Stimulated activated CD8-positive, alpha-beta memory T cell treated with anti-CD3 and anti-CD28 coated beads, Interleukin-15, amount 100 ng/mL, for 4 hours (primary cell): Measurements from ENCODE around the gene MAU2.

Experiments
- DNase-seq, 2 donors: peaks; one replicate each; pipeline ENCODE4 v3.0.0-alpha.2; 2020; ENCODE audit warnings: low read depth in 2 of 2

MAU2 gene

DNA sequence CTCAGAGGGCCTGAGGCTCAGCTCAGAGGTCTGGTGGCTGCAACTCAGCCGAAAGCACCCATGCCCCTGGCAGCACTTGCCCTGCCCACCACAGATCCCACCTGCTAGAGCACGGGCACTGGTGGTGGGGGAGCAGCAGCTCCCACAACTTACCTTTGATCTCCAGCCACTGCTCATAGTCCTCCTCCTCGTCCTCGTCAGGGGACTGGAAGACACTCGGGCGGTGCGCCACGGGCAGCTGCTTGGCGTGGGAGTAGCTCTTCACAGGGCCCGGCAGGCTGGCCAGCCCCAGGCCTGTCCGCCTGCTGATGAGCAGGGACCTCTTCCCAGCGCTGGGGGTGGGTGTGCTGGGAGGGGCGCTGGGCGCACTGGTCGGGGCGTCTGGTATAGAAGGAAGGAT is 14.9 kb upstream of the MAU2 start:
- no peak for DNase-seq

DNA sequence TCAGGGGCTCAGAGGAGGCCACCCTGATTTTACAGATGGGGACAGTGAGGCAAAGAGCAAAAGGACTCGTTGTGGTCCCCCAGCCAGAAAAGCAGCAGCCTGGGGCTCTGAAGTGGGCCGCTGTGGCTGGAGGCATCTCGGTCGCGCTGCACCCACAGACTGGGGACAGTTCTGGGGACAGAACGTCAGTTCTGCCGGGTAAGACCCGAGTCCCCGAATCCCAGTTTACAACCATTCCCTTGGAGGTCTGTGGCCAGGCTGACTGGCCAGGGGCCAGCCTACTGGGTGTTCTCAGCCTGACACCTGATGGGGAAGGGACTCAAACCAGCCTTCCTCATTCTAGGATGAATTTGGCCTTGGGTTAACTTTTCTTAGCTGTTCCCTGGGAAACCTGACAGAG is 14.4 kb upstream of the MAU2 start:
- no peak for DNase-seq

DNA sequence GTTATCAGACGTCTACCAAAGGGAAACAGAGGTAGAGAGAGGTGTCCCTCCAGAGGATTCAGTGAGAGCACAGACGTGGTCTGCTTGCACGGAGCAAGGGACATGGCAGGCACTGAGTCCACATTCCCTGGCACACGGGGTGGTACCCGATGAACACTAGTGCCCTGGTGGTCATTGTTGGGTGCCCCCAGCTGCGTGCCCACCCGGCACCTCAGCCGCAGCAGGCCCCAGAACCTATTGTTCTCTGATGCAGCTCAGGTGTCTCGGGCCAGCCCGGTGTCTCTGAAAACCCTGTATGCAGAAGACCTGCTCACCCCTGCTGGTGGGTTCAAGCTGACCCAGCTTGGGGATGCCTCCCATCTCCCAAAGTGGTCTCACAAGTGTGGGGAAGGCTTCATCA is 12.3 kb upstream of the MAU2 start:
- DNase-seq: no peak

DNA sequence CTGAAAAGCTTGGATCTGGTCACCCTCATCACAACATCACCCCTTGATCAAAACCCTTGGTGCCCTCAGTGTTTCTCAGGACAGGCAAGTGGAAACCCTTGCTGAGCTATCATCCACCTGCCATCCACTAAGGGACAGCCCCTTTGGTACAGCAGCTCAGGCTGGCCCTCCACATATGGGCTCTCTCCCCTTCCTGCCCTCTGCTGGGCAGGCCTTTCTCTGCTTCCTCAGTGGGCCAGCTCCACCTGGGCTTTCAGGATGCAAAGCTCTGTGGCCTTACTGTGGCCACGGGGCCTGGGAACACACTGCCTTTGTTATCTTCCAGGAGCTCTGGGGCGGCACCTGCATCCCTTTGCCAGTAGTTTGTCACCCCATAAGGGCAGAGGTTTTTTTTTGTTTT is 5.2 kb upstream of the MAU2 start:
- DNase-seq: no peak

DNA sequence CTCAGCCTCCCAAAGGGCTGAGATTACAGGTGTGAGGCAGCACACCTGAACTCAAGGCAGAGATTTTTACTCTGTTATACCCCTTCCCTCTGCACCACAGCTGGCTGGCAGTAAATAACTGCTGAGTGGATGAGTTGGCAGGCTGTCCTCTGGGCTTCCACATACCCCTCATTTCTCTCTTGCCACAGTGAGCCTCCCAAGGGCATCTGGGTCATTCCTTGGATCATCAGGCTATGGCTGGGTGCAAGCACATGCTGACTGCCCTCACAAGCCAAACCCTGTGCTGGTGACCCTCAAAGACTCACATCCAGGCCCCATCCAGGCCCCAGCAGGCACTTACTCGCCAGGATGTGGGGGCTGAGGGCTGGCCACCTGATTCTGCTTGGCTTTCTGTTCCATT is 4.5 kb upstream of the MAU2 start:
- DNase-seq: no peak

DNA sequence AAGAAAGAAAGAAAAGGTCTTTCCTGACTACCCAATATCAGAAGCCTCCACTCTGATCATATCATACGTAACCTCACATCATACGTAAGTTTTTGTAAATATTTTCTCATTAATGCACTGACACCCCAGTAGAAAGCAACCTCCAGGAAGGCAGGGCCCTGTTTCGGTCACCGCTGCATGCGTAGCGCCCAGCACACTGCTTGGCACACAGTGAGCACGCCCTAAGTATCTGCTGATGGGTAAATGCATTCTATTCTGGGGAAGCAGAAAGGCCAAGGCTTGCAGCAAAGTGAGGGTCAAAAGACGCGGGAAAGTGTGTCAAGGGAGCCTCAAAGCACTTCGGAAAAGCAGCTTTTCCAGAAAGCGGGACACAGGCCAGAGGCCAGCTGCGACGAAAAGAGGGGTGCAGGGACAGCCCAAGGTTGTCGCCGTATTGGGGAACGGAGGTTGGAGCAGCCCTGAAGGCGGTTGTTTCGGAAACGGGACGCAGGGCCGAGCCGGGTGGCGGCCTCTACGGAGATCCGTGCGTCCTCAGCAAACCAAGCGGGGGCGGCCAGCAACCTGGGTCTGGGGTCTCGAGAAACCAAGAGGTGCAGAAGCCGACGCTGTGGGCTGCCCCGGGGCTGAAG is 783 bp upstream of the MAU2 start:
- no peak for DNase-seq

DNA sequence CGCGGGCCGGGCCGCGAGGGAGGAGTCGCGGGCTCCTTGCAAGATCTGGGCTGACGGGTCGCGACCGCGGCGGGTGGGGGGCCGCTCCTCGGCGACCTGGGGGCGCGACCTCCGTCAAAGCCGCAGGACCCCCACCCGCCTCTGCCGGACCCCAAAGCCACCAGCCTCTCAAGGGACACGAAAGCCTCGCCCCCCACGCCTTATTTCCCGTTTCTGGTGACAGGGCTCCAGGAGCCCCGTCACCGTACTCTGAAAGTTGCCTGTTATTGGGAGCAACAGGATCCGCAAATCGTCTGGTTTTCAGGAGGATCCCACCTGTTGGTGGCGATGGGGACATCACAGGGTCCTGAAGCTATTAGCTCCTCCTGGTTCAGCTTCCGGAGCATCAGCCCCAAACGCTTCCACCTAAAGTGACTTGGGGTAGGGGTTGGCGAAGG is 530 bp downstream of the MAU2 start:
- DNase-seq: no peak

DNA sequence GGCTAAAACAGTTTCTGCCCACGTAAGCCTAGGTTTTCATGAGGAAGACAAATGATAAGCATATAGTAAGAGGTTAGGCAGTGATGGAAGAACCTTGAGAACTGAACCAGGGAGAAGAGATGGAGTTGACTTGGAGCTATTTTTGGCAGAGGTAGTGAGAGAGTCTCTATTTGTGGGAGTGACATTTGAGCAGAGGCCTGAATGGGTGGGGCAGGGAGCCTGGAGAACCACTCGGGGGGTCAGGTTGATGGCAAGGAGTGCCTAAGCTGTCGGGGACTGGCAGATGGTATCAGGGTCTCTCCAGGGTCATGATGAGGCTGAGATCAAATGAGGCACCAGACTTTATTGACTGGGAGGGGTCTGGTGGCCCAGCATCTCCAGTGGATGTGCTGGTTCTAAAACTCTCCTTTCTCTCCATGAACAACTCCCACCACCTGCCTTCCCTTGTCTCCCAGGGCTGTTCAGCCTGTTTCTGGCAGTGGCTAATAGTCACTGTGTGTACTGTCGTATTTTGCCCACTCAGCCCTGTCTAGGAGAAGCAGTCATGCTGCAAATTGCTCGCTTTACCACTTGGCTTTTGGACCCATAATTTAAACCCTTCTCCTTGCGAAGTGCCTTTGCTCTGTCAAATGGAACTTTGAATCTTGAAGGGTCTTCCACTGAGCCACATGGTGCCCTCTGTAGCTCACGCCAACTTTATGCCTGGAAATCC is 3.6 kb downstream of the MAU2 start:
- DNase-seq: no peak

DNA sequence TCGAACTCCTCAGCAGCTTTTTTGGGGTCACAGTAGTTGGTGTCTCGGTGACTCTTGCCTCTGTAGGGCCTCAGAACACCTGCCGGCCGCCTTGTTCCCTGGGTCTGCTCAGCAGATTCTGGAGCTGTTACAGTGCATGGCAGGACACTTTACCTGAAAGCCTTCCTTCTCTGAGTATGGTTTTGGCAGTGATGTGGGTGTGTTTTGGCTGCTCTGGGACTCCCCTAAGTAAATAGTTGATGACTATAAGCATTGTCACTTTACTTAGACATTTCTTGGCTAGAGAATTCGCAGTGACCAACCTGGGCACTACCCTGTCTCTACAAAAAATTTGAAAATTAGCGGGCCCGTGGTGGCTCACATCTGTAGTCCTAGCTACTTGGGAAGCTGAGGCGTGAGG is 7.0 kb downstream of the MAU2 start:
- DNase-seq: no peak

DNA sequence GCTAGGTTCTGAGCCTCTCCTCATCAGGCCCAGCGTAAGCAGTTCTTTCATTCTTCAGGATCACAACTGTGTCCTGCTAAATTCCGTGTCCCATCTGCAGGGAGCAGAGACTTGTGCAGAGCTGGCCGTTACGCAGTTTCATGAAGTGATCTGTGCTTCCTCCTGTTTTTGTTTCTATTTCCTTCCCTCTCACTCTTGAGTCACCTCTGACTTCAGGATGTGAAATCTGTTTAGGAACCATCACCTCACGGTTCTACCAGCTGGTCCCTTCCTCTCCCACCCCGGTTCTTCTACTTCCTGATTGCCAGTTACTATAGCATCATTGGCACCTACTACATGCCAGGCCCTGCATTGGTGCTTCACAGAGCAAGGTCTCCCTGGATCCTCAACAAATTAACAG is 8.5 kb downstream of the MAU2 start:
- no peak for DNase-seq

DNA sequence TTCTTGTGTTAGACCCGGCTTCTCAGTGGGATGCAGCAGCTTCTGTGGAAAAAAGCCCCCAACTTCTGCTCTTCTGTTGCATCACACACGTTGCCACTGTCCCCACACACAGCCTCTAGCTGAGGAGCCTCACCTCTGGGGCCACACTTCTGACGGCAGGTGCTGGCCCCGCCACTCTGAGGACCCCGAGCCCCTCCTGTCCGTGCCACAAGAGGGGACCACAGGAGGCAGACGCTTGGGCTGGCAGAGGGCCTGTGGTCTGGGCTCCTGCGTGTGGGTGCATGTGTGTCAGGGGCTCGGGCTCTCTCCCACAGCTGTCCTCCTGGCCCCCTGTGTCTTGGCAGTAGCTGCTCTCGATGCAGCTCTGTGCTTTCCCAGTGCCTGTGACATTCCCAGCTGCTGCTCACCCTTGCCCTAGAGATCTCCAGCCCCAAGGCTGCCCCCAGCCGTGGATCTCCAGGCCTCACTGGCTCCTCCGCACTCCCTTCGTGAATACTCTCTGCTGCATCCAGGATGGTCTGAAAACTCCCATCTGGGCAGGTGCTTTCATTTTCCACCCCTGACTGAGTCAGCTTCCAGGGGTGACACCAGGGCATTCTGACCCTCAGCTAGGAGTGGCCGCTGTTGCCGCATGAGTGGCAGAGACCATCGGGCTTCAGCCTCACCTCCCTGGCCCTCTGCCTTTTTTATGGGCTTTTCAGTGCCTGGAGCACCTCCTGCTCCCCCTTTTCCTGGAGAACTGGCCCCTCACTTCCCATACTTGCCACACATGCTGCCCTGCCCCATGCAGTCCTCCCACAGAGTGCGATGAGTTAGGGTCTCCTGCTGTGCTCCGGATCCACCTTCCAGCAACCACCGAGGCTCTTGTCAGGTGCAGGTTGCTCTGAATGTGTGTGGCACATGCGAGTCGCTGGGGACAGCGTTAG is 13.7 kb downstream of the MAU2 start:
- DNase-seq: no peak

DNA sequence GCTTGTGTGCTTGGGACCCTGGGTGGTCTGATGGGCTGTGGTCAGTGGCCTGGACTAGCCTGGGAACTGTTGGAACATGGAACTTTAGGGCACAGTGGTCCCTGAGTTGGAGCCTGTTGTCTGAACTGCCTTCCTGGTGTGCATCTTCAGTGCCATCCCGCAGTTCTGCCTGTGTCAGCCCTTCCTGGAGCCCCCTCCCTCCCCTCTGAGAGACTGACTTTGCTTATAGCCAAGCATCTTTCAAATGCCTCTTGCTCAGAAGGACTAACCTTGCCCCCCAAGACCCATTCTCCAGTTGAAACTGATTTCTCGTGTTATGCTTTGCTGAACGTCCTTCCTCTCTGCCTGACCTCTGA is 14.3 kb downstream of the MAU2 start:
- DNase-seq: no peak

DNA sequence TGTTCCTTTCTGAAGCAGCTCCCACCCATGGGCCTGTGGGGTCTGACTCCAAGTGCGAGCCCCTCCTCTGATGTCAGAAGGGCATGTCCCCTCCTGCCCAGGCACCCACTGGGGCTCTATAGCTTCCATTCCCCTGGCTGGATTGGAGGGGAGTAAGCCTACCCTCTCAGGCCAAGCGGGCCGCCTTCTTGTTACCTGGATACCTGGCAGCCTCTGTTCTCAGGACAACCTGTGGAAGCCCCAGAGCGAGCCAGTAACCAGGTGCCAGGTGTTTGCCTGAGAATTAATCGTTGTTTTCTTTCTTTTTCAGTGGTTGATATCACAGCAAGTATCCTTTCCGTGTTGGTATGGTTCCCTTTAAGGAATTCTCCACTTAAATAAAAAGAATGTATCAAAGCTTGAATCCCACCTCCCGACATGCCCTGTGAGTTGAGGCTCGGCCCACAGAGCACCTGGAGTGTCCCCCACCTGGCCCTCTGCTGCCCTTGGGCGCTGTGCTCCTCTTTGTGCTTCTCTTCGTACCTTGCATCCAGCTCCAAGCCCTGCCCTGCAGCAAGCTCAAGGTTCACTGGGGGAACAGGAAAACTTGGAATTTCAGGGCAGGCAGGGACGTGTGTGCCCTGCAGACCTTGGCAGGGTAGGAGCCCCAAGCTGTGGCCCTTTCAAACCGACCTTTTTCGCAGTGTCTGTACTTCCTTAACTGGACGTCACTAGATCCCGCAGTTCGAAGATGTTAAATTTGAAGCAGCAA is 15.0 kb downstream of the MAU2 start:
- no peak for DNase-seq

DNA sequence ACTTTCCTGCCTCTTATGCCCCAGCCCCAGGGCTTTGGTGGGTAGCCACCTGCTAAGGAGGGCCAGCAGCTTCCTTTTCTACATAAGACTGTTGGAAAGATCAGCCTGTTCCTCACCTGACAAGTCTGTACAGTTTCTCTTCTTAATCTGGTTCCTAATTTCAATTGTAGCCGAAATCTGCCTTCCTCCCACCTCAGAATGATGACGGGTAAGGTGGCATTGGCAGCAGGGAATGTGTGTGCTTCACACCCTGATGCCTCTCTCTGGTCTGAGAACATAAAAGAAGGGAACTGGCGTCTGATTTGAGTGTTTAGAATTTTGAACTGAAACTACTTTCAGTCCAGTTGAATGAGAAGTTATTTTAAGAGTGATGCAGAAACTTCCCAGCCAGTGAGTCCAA is 16.0 kb downstream of the MAU2 start:
- DNase-seq: no peak

DNA sequence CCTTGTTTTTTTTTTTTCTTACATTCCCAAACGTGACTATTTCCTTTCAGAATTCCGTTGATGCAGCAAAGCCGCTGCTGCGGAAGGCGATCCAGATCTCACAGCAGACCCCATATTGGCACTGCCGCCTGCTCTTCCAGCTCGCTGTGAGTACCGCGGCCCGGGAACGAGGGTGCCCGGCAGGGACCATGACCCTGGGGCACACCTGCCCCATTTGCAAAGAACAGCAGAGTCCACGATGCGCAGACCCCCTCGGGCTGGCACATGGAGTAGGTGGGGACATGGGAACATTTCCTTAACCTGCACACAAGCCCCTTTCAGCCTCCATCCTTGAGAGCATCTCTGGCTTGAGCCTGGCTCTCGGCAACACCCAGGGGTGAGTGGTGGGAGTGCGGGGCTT is 16.5 kb downstream of the MAU2 start:
- no peak for DNase-seq

DNA sequence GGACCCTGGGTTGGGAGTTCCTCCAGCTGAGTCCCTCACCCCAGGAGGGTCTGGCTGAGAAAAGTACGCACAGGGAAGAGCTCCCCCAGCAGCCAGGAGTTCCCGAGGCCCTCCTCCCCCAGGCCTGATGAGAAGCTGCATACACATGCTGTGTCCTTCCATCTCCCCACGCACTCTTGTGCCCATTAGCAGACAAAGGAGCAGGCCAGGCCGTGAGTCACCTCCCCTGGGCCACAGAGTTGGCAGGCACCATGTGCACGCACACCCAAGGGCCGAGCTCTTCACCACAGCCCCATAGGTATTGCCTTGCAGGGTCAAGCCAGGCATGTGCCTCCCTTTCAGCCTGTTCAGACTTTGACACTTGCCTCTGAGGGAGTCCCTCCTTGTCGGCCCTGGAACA is 17.5 kb downstream of the MAU2 start:
- no peak for DNase-seq

DNA sequence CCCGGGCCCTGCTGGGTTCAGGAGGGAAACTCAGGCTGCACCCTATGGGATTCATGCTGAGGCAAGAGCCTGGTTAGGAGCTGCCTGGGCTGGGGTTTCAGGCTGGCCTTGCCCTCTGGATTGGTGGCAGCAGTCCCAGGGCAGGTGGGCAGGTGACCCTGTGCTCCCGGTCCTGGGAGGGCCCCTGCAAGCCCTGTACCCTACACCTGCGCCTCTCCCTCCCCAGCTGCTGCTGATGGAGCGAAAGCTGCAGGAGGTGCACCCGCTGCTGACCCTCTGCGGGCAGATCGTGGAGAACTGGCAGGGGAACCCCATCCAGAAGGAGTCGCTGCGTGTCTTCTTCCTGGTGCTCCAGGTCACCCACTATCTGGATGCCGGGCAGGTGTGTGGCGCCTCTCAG is 20.4 kb downstream of the MAU2 start:
- DNase-seq: no peak

DNA sequence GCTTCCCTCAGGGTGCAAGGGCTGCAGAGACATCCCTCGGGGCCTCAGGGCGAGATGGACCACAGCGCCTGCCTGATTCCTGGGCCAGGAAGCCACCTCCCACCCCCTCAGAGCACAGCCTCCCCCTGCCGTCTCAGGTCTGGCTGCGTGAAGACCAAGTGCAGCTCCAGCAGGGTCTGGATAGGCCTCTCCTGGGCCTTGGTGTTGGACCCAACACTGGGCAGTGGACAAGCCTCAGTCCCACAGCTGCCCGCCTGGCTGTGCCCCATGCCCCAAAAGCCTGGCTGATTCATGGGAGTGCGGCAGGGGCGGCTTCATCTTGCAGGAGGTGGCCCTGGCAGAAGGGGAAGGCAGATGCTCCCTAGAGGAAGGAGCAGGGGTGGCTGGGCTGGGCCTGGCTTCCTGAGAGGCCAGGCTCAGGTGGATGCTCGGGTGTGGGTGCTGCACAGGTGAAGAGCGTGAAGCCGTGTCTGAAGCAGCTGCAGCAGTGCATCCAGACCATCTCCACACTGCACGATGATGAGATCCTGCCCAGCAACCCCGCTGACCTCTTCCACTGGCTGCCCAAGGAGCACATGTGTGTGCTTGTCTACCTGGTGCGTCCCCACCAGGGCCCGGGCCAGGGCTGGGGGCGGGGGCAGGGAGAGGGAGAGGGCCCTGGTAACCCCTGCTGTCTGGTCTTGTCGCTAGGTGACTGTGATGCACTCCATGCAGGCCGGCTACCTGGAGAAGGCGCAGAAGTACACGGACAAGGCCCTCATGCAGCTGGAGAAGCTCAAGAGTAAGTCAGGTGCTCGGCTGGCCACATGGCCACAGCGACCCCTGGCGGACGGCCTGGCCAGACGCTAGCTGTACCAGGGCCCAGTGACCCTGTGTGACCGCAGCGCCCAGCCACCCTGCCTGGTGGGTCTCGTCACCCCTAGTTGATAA is 21.7 kb downstream of the MAU2 start:
- no peak for DNase-seq

DNA sequence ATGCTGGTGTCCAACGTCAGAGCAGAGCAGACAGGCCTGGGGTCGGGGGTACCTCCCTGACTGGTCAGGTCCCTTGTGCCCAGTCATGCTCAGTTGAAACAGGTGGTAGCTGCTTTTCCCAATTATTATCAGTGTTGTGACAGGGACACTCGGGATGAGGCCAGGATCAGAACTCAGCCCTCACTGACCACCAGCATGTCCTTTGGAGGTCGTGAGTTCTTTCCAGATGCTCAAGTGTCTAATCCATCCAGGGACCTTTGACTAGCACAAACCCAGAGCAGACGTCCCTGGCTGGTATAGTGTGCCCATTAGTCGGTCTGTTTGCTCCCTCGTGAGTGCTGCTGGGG is 22.4 kb downstream of the MAU2 start:
- DNase-seq: no peak

DNA sequence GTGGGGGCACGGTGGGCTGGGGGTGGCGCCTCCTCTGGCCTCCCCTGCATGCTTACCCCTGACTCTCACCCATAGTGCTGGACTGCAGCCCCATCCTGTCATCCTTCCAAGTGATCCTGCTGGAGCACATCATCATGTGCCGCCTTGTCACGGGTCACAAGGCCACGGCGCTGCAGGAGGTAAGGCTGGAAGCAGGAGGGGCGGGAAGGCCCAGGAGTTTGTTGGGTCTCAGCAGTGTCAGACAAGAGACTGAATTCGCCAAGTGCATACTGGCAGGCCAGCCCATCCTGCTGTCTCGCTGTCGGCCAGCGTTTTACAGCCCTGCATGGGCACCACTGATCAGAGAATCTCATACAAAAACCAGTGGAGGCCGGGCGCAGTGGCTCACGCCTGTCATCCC is 23.1 kb downstream of the MAU2 start:
- no peak for DNase-seq

DNA sequence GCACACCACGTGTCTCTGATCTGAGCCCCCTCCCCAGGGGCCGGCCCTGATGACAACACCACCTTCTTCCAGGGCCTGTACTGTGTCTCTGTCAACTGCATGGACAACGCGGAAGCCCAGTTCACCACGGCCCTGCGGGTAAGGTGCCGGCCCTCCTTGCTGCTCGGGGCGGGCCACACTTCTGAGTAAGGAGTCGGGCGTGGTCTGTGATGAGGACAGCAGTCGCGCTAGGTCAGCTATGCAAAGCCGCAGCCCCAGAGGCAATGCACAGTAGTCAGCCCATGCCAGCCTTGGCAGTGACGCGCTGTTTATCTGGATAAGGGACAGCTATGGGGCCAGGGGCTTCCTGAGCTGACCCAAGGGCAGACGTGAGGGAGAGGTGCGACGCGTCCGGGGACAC is 24.6 kb downstream of the MAU2 start:
- DNase-seq: no peak
